Frontal cortex (tissue), 4 donors: ENCODE measurements around the gene ADAM15. TPM values are rescaled to one million over a fixed set of nuclear protein-coding genes. Genes with fewer than 3 reads are reported as not detected.

Experiments
- DNase-seq, 2 donors: peaks; one replicate each; pipeline ENCODE4 v3.0.0; 2012; ENCODE audit warnings: low spot score in 2 of 2
- FAIRE-seq: peaks from 2 replicates; lab custom pipeline; 2012; peaks lifted over from hg19 to GRCh38; lab: Jason Lieb, UNC
- total RNA-seq: library from RNA; depleted of rRNA; stranded (reverse); fragments of >200 nt; gene quantifications from one replicate; pipeline ENCODE4 v1.2.3, GENCODE V29; 2014
- donor health status: control.
- donor health status: control.
- donor health status: control.

Gene ADAM15
- total RNA-seq, 1 donor from 2014 or later = 11.8 TPM

DNA sequence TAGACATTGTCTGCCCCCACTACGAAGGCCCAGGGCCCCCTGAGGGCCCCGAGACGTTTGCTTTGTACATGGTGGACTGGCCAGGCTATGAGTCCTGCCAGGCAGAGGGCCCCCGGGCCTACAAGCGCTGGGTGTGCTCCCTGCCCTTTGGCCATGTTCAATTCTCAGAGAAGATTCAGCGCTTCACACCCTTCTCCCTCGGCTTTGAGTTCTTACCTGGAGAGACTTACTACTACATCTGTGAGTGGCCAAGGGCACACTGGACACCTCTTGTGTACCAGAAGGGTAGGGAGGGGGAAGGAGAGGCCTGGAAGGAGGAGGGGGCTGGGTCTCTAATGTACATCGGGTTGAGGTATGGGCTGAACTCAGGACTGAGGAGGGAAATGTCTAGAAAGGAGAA lies 15.7 kb downstream of the ADAM15 start:
- DNase-seq (no peak), FAIRE-seq (no peak)

DNA sequence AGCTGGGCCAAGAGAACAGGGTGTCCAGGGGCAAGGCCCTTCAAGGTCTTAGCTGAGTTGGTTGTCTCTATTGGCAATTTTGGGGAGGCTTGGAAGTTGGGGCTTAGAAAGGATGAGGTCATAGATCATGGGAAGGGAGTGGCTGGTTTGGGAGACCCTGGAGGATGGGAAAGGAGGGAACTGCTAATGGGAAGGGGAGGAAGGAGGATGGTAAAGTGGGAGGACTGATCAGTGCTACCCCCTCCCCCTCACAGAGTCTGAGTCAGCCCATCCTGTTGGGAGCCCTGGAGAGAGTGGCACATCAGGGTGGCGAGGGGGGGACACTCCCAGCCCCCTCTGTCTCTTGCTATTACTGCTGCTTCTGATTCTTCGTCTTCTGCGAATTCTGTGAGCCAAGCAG lies 17.5 kb downstream of the ADAM15 start:
- DNase-seq (no peak), FAIRE-seq (no peak)

DNA sequence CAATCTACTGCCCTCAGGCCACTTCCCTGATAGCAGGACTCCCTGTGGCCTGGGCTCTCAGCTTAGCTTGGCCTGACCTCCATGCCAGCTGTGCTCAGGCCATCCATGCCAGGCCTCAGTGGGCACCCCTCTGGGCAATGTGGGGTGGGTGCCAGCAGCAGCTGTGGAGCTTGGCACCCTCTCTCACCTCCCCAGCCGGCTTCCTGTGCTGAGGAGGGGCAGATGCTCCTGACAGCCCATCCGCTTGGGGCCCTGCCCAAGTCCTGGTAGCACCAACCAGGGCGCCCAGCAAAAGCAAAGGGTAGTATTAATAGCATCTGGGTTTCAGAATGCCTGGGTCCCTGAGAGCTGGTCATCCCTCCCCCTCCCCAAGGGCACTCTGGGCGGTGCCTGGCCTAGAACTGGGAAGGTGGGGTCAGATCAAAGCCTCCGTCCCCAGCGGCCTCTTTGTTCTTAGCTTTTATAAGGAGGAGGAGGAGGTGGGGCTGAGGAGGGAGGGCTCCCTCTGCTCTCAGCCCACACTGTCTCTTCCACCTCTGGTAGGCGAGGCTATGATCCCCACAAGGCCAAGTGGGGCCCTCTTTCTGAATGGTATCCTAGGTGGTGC lies 18.5 kb downstream of the ADAM15 start:
- DNase-seq (no peak), FAIRE-seq (no peak)

DNA sequence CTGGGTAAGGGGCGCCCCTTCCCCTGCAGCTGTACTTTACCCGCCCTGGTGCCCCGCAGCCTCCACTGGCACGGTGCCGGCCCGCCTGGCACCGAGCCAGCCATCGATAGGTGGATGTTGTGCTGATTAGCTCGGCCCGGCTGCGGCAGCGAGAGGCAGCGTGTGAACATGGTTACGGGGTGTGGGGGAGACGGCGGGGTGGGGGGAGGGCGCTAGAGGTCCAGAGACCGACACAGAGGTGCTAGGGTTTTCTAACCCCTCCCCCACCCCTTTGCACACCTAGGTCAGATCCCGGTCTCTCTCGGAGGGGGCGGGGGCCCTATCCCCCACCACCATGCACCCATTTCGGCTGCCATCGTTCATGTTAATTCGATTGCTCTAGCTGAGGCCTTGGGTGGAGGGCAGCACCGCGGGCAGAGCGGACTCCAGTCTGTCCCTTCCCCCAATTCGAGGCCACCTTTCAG lies 19.1 kb downstream of the ADAM15 start:
- DNase-seq (no peak), FAIRE-seq (no peak)

DNA sequence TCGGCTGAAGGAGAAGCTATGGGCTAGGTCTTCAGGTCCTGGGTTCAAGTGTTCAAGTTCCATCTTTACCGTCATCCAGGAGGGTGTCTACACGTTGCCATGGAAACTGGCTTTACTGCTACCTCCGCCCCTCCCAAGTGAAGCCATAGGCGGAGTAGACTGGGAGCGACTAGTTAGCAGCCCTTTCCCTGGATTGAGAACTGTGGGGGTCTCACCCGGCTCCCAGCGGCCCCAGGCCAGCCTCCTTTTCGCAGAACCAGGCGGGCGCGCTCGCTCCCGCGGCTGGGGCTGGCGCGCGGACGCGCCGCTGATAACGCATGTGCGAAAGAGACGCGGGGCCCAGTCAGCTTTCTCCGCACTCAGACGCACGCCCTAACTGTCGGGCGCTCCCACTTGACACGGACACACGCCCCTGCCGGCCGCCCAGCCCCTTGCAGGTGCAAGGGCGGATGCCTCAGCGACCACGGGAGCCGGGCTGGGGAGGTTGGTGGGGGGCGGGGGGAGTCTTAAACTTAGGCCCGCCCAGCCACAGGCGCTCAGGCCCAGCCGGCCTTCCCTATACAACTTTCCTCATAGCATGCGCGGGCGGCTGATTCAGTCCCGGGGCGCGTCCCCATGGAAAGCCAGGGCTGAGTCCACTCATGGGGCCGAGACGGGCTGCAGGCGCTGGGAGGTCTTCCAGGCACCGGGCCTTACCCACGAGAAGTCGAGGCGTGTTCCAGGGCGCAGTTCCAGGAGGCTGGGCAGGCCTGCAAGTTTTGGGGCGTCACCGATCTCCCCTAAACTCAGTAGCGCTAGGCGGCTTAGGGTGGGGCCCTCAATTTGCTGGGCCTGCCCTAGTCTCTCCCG lies 19.8 kb downstream of the ADAM15 start:
- FAIRE-seq = no peak
- DNase-seq = peak; percentile 65 to 70

DNA sequence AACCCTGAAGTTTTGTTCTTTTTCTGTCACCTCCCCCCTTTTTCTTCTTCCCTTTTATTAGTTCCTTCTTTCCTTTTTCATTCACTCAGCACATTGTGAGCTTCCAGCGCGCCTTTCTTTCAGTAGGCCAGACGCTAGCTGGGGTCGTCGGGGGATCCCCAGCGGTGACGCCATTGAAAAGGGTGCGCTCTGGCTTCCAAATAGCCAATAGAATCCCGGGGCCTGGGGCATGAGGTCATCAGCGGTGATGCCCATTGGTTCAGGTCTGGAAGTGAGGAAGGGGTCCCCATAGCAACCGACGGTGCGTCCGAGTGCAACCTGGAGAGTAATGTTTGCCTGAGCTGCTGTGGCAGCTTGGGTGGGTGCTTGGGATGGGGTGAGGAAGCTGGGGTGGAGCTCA lies 20.6 kb downstream of the ADAM15 start:
- FAIRE-seq (no peak), DNase-seq (no peak)

DNA sequence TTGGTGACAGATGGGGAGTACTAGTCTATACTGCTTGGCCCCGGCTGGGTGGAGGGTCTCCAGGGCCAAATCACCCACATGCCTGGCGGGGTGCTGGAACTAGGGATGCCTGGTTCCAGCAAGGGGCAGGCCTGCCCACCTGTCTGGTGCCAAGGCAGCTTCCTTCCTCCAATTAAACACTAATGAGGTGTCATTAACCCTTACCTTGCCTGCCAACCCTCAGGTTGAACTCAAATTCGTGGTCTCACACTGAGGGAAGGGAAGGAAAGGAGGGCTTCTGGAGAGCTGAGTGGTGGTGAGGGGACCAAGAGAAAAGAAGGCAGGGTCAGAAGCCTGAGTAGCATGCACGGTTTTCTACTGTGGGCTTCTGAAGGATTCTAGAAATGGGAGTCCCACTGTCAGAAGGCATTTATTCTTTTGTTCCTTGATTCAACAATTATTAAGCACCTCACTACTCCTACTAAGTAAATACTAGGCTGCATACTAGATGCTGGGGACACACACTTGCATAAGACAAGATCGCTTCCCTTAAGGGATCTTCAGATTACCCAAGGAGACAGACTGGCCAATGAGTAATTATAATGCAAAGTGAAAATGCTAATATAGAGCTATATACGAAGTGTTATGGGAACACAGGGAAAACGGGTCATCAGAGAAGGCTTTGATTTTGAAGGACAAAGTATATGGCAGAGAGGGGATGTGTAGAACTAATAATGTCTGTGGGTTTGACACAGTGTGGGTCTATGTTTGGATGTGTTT lies 21.6 kb downstream of the ADAM15 start:
- DNase-seq (no peak), FAIRE-seq (no peak)

DNA sequence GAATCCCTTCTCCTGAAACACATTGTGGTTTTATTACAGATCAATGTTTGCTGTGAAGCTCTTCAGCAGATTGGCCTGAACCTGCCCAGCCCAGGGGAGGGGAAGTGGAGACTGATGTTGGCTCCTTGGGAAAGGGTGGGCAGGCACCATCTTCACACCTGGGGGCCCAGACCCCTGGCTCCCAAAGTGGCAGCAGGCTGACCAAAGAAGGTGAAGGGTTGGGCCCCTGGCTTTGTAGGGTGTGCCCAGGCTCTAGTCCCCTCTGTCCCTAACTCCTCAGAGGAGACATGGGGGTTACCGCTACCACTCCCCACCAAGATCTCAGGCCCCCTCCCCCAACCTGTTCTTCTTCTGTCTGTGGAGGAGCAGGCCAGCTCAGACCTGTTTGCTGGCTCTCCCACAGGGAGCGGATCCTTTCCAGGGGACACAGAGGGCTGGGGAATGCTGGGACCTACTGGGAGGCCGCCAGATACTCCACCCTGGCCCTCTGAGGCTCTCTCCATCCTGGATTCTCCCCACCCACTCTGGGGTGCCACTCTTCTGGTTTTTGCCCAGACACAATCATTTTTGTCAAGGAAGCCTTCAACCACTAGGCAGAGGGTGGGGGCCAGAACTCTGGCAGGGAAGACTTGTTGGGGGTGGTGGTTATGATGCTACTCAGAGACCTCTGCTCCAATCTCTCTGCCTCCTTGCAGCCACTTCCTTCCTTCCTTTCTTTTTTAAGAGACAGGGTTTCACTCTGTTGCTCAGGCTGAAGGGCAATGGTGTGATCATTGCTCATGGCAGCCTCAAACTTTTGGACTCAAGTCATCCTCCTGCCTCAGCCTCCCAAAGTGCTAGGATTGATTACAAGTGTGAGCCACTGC lies 22.5 kb downstream of the ADAM15 start:
- no peak for FAIRE-seq

DNA sequence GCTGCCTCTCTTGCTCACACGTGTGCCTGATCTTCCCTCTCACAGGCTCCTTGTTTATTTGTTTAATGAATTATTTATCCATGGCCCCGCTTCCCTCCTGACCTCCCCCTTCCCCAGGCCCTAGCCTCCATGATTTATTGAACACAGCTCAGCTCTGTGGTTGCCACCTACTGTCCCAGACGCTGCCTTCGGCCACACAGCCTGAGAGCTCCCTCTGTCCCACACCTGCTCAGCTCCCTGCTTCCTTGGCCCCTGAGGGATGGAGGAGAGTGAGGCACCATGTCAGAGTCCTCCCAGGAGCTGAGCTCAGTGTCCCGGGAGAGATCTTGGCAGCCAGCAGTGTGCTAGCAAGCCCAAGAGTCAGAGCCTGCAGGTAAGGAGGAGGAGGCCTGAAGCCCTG lies 24.4 kb downstream of the ADAM15 start:
- FAIRE-seq = no peak

More for the DNA sequence above, 22.5 kb downstream of the ADAM15 start:
- no peak for DNase-seq

DNA sequence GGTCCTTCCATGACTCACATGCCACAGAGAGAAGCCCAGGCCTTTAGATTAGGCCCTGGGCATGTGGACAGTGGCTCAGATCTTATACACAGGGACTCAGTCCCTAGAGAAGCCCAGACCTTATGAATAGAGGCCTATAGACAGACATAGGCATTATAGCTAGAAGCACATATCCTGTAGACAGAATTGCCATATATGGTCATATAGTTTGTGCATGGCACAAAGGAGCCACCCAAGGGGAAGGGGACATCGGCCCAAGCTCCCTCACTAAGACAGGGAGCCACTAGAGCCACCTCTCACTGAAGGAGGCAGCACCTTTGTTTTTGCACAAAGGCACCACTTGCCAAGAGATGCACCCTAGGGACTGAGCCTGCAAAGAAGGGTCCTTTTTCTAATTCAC lies 25.3 kb downstream of the ADAM15 start:
- DNase-seq (no peak), FAIRE-seq (no peak)

More for the DNA sequence above, 24.4 kb downstream of the ADAM15 start:
- DNase-seq = no peak

DNA sequence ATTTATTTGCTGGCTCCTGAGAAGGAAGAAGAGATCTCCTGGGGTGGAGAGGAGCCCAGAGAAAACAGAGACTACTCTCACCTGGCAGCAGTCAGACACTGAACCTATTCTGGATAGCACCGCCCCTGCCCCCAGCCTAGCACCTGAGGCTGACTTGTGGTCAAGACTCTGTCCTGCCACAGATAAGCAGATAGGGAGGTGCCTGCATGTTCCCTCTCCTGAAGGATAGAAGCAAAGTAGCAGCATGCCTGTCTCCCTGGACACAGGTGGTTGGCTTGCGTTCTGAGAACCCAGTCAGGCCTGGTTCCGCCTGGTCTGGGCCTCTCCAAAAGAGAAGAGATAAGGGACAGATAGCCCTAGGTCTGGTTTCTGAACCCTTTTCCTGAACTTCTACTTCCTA lies 26.2 kb downstream of the ADAM15 start:
- no peak for FAIRE-seq
- no peak for DNase-seq

DNA sequence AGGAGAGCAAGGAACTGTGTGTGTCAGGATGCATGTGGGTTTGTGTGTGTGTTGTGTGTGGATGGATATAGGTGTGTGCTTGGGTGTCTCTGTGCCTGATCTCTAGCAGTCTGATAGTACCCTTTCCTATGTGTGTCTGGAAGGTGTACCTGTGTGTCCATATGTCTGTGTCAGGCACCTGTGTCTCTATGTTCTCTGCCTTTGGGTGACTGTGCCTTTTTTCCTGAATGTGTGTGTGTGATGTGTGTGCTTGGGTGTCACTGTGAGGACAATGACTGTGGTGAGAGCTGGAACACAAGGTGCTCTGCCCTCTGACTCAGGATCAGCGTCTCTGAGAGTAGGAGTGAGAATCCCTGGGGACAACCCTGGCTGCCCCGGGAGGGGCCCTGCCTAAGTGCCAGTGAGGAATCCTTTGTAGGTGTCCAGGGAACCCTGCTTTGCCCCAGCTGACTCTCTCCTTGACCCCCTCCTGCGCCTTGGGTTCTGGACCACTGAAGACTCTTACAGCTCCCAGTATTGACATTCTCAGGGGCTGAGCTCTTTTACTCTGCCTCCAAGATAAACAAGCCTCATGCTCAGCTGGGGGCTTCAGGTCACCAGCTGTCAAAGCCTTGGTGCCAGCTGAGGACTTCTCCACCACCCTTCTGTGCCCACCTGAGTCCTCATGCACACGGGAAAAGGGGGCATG lies 26.8 kb downstream of the ADAM15 start:
- DNase-seq = no peak
- FAIRE-seq = no peak

DNA sequence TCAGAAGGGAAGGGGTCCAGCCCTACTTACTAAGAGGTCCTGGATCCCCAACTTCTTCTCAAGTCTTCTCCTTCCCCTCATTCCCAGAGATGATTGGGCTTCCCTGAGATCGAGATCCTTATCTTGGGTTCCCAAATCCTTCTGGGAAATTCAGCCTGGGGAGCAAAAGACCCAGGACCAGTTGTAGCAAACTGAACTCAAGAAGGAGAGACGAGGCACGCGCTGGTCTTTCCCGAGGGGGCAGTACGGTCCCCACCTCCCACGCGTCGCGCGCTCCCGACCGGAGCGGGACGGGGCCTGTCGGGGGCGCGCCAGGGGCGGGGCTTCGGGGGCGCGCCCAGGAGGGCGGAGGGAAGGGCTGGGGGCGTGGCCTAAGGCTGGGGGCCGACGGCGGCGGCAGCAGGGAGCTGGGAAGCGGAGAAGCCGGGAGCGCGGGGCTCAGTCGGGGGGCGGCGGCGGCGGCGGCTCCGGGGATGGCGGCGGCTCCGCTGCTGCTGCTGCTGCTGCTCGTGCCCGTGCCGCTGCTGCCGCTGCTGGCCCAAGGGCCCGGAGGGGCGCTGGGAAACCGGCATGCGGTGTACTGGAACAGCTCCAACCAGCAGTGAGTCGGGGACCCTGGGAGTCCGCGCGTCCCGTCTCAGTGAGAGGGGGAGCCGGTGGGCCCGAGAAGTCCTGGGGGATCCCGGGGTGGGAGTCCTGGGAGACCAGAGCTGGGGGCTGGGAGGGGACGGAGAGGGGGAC lies 27.5 kb downstream of the ADAM15 start, which contains the start of gene EFNA3:
Gene EFNA3, plus strand, starts transcription at position 369 of the 741 bp plus-strand sequence. Its CDS starts 105 bp downstream, at position 474.
- FAIRE-seq = no peak
- peak; percentile 89 to 96 for DNase-seq

DNA sequence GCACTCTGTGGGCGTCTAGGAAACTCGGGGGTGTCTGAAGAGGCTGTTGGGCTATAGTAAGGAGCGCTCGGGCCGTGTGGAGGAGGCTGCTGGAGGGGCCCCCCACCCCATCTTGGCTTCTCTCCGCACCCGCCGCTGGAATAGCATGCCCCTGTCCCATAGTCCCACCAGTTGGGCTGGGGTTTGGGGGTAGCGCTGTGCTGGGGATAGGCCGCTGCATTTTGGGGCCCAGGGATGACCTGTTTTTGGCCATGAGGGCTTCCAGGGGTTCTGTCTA lies 28.0 kb downstream of the ADAM15 start:
- FAIRE-seq = no peak

DNA sequence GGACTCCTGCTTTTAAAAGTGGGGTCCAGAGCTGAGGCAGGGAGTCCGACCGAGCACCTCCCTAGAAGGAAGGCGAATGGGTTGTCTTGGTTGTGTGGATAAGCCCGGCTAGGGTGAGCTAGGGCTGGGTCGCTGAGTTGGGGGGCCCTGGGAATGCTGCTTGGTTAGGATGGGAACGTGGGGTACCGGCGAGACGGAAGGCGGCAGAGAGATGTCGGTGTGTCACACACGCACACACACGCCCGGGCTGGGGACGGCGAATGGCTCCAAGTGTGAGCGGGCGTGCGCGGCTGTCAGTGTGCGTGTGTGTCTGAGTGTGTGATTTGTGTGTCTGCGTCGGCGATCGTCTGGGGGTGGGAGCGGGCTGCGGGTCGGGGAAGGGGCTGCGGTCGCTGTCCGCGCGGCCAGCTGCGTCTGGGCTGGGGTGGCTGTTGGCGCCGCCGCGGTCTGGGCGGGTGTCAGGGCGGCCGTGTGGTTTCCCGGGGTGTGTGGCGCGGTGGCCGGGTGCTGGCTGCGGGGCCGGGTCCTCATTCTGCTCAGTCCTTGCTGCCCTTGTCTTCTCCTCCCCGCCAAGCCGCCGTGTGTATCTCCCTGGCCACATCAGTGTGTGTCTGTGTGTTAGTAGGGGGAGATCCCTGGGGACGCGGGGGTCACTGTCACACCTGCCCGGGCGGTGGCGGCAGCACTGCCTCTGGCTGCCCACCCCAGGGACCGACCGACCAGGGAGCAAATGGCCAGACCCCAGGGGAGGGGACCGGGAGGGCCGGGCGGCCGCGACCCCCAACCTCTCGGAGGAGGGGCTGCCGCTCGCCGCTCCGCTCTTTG lies 28.6 kb downstream of the ADAM15 start:
- FAIRE-seq (no peak), DNase-seq (no peak)

More for the DNA sequence above, 28.0 kb downstream of the ADAM15 start:
- DNase-seq = no peak

DNA sequence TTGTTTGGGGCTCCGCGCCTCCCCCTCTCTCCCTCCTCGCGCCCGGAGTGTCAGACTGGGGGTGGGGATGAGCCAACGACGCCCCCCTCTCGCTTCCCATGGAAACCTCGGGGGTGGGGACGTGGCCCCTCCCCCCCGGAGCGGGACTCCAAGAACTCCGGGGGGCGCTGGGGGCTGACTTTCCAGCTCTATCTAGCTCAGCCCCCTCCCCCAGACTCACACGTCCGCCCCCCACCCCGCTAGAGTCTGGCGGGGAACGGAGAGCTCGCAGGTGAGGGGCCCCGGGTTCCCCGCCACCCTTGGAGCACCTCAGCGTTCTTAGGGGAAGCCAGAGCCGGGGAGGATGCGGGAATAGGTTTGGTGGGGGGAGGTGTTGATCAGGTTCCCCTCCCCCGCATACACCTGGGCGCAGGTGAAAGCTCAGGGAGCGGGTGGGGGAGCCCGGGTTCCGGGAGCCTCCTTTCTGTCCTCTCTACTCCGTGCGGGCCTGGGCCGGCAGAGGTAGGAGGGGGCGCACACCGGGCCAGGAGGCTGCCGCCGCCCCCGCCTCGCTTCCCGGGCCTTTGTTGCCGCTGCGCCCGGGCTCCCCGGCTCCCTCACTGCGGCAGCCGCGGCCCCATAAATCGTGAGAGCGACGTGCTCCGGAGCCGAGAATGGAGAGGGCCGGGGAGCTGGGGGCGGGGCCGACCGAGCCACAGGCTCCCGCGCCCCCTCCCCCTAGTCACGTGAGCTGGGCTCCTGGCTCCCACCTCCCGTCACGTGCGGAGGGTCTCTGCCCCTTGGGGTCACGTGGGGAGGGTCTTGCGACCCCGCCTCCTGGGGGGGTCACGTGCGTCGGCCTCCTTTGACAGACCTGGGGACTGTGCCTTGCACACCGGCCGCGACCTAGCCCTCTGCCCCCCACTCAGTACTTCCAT lies 29.5 kb downstream of the ADAM15 start:
- FAIRE-seq = no peak
- no peak for DNase-seq
